Mesothelial cell of epicardium (in vitro differentiated cells): Measurements from ENCODE around the gene GAL3ST3. TPM values are rescaled to one million over a fixed set of nuclear protein-coding genes. Genes with fewer than 3 reads are reported as not detected.

Experiments
- DNase-seq, 2 experiments: peaks; one replicate each; pipeline ENCODE4 v3.0.0; 2021; ENCODE audit warnings: low spot score in 2 of 2; ENCODE audit not compliant: unreplicated experiment in 2 of 2
- H3K27ac Mint-ChIP-seq: 2 replicates; pipeline ENCODE4 v1.8.0; 2021; ENCODE audit warnings: mixed read lengths
- H3K27me3 Mint-ChIP-seq: 2 replicates; pipeline ENCODE4 v1.8.0; 2021; ENCODE audit warnings: low read depth, mixed read lengths
- H3K36me3 Mint-ChIP-seq: 2 replicates; pipeline ENCODE4 v1.8.0; 2021; ENCODE audit warnings: mixed read lengths
- H3K4me1 Mint-ChIP-seq: 2 replicates; pipeline ENCODE4 v1.8.0; 2021; ENCODE audit warnings: mixed read lengths
- H3K4me3 Mint-ChIP-seq: 2 replicates; pipeline ENCODE4 v1.8.0; 2021; ENCODE audit warnings: mild to moderate bottlenecking, moderate library complexity, mixed read lengths
- H3K9me3 Mint-ChIP-seq: 2 replicates; pipeline ENCODE4 v1.8.0; 2021; ENCODE audit warnings: mixed read lengths
- CTCF ChIP-seq: fragments of 200-600 bp; sonication (generic); IDR thresholded peaks from one replicate; pipeline ENCODE4 v1.5.0; 2021; ENCODE audit warnings: antibody characterized with exemption; ENCODE audit not compliant: unreplicated experiment
- total RNA-seq: library from RNA; stranded (reverse); gene quantifications from 3 replicates; pipeline ENCODE4 v1.2.1, GENCODE V29; 2021

The GAL3ST3 gene
- total RNA-seq, 1 donor from 2014 or later: 5.7 TPM

GRCh38 chr11:66068154-66068821 lies 19.3 kb upstream of the GAL3ST3 start:
- TF ChIP-seq CTCF: peak; percentile 87
- Mint-ChIP-seq H3K4me3 (peak overlapping the region; percentile 77), H3K9me3 (peaks cover 8% of the 10 kb centered on the region), H3K27me3 (no peaks in the 10 kb centered on the region), H3K4me1 (peaks cover 26% of the 10 kb centered on the region), H3K36me3 (peaks cover 42% of the 10 kb centered on the region), H3K27ac (peak overlapping the region; percentile 91)
- DNase-seq: peak; percentile 63 to 87

GRCh38 chr11:66067640-66068039 lies 18.7 kb upstream of the GAL3ST3 start:
- peak in 1 of 2 experiments; percentile 27 for DNase-seq
- peaks cover 48% of the 10 kb centered on the region for H3K36me3 Mint-ChIP-seq
- peak overlapping the region; percentile 91 for H3K27ac Mint-ChIP-seq
- H3K9me3 Mint-ChIP-seq: peaks cover 12% of the 10 kb centered on the region
- no peak for TF ChIP-seq CTCF
- no peak overlapping the region for H3K4me3 Mint-ChIP-seq
- H3K4me1 Mint-ChIP-seq: peaks cover 23% of the 10 kb centered on the region
- H3K27me3 Mint-ChIP-seq: no peaks in the 10 kb centered on the region

GRCh38 chr11:66066751-66067150 lies 17.8 kb upstream of the GAL3ST3 start:
- peaks cover 50% of the 10 kb centered on the region for H3K36me3 Mint-ChIP-seq
- H3K4me1 Mint-ChIP-seq: peaks cover 14% of the 10 kb centered on the region
- no peak overlapping the region for H3K4me3 Mint-ChIP-seq
- DNase-seq: no peak
- peaks cover 12% of the 10 kb centered on the region for H3K9me3 Mint-ChIP-seq
- no peaks in the 10 kb centered on the region for H3K27me3 Mint-ChIP-seq
- no peak overlapping the region for H3K27ac Mint-ChIP-seq
- TF ChIP-seq CTCF: no peak

GRCh38 chr11:66064571-66064970 lies 15.6 kb upstream of the GAL3ST3 start:
- Mint-ChIP-seq H3K27me3 (no peaks in the 10 kb centered on the region), H3K4me3 (no peak overlapping the region), H3K36me3 (peaks cover 65% of the 10 kb centered on the region), H3K4me1 (peaks cover 6% of the 10 kb centered on the region), H3K27ac (no peak overlapping the region), H3K9me3 (peaks cover 12% of the 10 kb centered on the region)
- no peak for DNase-seq
- no peak for TF ChIP-seq CTCF

- H3K9me3 Mint-ChIP-seq: peaks cover 12% of the 10 kb centered on the region
- peaks cover 2% of the 10 kb centered on the region for H3K4me1 Mint-ChIP-seq
- no peak overlapping the region for H3K4me3 Mint-ChIP-seq
- DNase-seq: no peak
- peaks cover 67% of the 10 kb centered on the region for H3K36me3 Mint-ChIP-seq
- H3K27me3 Mint-ChIP-seq: no peaks in the 10 kb centered on the region
- H3K27ac Mint-ChIP-seq: no peak overlapping the region
- no peak for TF ChIP-seq CTCF
These were observed 14.9 kb upstream of the GAL3ST3 start for GRCh38 chr11:66063900-66064299.
